Sigmoid colon (tissue), 7 donors: Measurements from ENCODE around the gene MRPS27. TPM values are rescaled to one million over a fixed set of nuclear protein-coding genes. Genes with fewer than 3 reads are reported as not detected.
A peak's percentile ranks its signal among the peaks of the same experiment; 100 is the strongest.

ENCODE experiments used
- DNase-seq: peaks from one replicate; pipeline ENCODE4 v3.0.0-alpha.2; 2019
- H3K27ac ChIP-seq, 4 donors: fragments of 200-600 bp; sonication (generic); one replicate each; pipeline ENCODE4 v1.5.1; 2016 to 2019; ENCODE audit warnings: mild to moderate bottlenecking in 1 of 4
- H3K27me3 ChIP-seq, 3 donors: fragments of 200-600 bp; sonication (generic); one replicate each; pipeline ENCODE4 v1.5.1; 2019; ENCODE audit warnings: mild to moderate bottlenecking in 1 of 3
- H3K36me3 ChIP-seq, 4 donors: fragments of 200-600 bp; sonication (generic); one replicate each; pipeline ENCODE4 v1.5.1; 2016 to 2019
- H3K4me1 ChIP-seq, 4 donors: fragments of 200-600 bp; sonication (generic); one replicate each; pipeline ENCODE4 v1.5.1; 2017 to 2019
- H3K4me3 ChIP-seq, 4 donors: fragments of 200-600 bp; sonication (generic); one replicate each; pipeline ENCODE4 v1.5.1; 2017 to 2019; ENCODE audit warnings: mild to moderate bottlenecking in 2 of 4, moderate library complexity in 1 of 4
- H3K9me3 ChIP-seq, 4 donors: fragments of 200-600 bp in 3 of 4; sonication (generic) in 3 of 4; one replicate each; pipeline versions ENCODE4 v1.5.1 to v1.6.1; 2013 to 2019
- EP300 ChIP-seq, 4 donors: sonication (generic); formaldehyde crosslinking; IDR thresholded peaks; one replicate each; pipeline ENCODE4 v1.6.1; 2017; ENCODE audit warnings: antibody characterized with exemption in 4 of 4
- POLR2A ChIP-seq, 2 donors: fragments of 450-650 bp; IDR thresholded peaks; one replicate each; pipeline ENCODE4 v1.6.1; 2016; ENCODE audit warnings: antibody characterized with exemption in 2 of 2, mild to moderate bottlenecking in 2 of 2, moderate library complexity in 2 of 2
- POLR2AphosphoS5 ChIP-seq, 4 donors: sonication (generic); formaldehyde crosslinking; IDR thresholded peaks; one replicate each; pipeline ENCODE4 v1.6.1; 2017; ENCODE audit warnings: antibody characterized with exemption in 4 of 4
- WGBS, 2 donors: extraction: QIAGEN DNeasy Blood & Tissue Kit; methylation state at CpG; one replicate each; pipeline ENCODE4 v1.1.7; 2013; 5-methylcytosine and 5-hydroxymethylcytosine counted together
- intact Hi-C: fragments of 100-400 bp; cut with DNase I; formaldehyde crosslinking; loops from one replicate; pipeline ENCODE4 v1.15.1; 2023
- polyA plus RNA-seq, 3 donors: library from polyadenylated mRNA; stranded (reverse); fragments of 200-250 nt; gene quantifications; one replicate each; pipeline ENCODE4 v1.2.3, GENCODE V29; 2013
- total RNA-seq, 4 donors: library from RNA; depleted of rRNA; stranded (reverse); fragments of >200 nt; gene quantifications; one replicate each; pipeline ENCODE4 v1.1.0, GENCODE V29; 2016
- TF ChIP-seq, protein P1 (sequence below), 4 experiments: fragments of 450-650 bp in 3 of 4; fragments of 200-600 bp in 1 of 4; IDR thresholded peaks; one replicate each; pipeline ENCODE4 v1.5.1; 2016 to 2019; ENCODE audit warnings: antibody characterized with exemption in 4 of 4, mild to moderate bottlenecking in 3 of 4, moderate library complexity in 2 of 4
- donor health status: healthy with polysubstance abuse.
- donor health status: Bipolar disorder and iron deficiency.
- donor health status: healthy.

Gene MRPS27
- total and polyA plus RNA-seq, 7 donors = 23.1 to 64.0 (median 44.8) TPM

DNA sequence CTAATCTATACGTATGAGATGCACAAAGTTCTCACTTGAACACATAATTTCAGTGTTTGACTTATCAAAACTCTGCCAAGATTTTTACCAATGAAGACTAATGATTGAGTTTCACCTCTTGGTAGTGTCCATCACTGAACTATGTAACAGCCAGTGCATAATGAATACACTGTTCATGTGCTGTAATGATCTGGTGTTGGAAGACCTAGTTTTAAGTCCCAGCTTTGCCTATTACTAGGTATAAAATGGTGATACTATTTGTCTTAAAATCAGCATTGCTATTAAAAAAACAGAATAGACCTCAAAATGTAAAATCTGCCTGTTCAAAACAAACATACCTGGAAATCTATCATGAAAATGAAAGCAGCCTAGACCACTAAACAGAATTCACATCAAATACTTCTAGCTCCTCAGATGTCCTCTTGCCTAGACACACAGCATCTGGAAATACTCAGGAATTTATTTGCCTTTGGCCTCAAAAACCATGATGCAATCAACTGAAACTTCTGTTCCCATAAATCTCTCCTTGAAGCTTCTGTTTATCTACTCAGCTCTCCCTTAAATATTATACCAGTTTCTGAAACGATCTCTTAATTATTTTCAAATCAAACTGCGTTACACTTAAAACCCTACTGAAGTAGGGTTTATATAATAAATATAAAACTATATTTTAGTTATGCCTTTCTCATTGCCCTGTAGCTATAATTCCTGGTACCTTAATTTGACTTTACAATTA, 38.1 kb downstream of the MRPS27 start:
- Histone ChIP-seq H3K4me1 (peaks cover 0 to 45% (median 40%) of the 10 kb centered on the region in 4 donors), H3K27ac (peak overlapping the region; percentile 58 to 81 (median 66)), H3K9me3 (no peaks in the 10 kb centered on the region), H3K4me3 (no peak overlapping the region), H3K36me3 (no peaks in the 10 kb centered on the region), H3K27me3 (no peaks in the 10 kb centered on the region)
- 71 to 75% methylated on average over 3 of the region's 3 CpGs for WGBS, 2 donors
- DNase-seq = no peak
- intact Hi-C loops = loop anchor here (5.0 kb wide), 1 partner anchor 35 kb away; no protein-coding TSS in a partner anchor
- no peak for TF ChIP-seq POLR2A (IDR thresholded peaks at IDR 0.05)
- TF ChIP-seq EP300 (IDR thresholded peaks at IDR 0.05) = peak in 2 of 4 donors; percentile 24 to 64
- TF ChIP-seq, protein P1, sequence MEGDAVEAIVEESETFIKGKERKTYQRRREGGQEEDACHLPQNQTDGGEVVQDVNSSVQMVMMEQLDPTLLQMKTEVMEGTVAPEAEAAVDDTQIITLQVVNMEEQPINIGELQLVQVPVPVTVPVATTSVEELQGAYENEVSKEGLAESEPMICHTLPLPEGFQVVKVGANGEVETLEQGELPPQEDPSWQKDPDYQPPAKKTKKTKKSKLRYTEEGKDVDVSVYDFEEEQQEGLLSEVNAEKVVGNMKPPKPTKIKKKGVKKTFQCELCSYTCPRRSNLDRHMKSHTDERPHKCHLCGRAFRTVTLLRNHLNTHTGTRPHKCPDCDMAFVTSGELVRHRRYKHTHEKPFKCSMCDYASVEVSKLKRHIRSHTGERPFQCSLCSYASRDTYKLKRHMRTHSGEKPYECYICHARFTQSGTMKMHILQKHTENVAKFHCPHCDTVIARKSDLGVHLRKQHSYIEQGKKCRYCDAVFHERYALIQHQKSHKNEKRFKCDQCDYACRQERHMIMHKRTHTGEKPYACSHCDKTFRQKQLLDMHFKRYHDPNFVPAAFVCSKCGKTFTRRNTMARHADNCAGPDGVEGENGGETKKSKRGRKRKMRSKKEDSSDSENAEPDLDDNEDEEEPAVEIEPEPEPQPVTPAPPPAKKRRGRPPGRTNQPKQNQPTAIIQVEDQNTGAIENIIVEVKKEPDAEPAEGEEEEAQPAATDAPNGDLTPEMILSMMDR (IDR thresholded peaks at IDR 0.05) = no peak
- peak; percentile 71 to 87 (median 81) for TF ChIP-seq POLR2AphosphoS5 (IDR thresholded peaks at IDR 0.05)

DNA sequence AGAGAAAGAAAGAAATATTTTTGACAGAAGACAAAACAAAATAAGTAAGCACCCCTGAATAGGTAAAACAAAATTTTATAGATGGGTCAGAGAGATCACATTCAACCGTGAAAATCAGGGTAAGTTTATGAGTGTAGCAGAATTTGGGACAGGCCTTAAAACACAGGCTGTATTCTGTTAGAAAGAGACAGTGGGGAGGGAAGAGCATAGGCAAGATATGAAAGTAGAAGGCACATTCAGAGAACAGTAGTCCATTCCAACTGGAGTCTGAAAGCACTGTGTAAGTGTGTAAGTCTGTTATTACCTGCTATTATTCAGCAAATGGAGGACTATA, 38.6 kb downstream of the MRPS27 start:
- intact Hi-C loops = loop anchor here (5.0 kb wide), 1 partner anchor 34 kb away; no protein-coding TSS in a partner anchor
- no peaks in the 10 kb centered on the region for H3K27me3 ChIP-seq
- no peak for DNase-seq
- H3K4me1 ChIP-seq = peaks cover 0 to 45% (median 40%) of the 10 kb centered on the region in 4 donors
- peak overlapping the region; percentile 58 to 81 (median 66) for H3K27ac ChIP-seq
- no peaks in the 10 kb centered on the region for H3K9me3 ChIP-seq
- H3K4me3 ChIP-seq = no peak overlapping the region
- WGBS, 2 donors = 80 to 86% methylated on average over 1 of the region's 1 CpG
- H3K36me3 ChIP-seq = no peaks in the 10 kb centered on the region
- TF ChIP-seq POLR2A (IDR thresholded peaks at IDR 0.05) = no peak
- no peak for TF ChIP-seq EP300 (IDR thresholded peaks at IDR 0.05)
- TF ChIP-seq, protein P1 (IDR thresholded peaks at IDR 0.05) = no peak
- TF ChIP-seq POLR2AphosphoS5 (IDR thresholded peaks at IDR 0.05) = no peak

DNA sequence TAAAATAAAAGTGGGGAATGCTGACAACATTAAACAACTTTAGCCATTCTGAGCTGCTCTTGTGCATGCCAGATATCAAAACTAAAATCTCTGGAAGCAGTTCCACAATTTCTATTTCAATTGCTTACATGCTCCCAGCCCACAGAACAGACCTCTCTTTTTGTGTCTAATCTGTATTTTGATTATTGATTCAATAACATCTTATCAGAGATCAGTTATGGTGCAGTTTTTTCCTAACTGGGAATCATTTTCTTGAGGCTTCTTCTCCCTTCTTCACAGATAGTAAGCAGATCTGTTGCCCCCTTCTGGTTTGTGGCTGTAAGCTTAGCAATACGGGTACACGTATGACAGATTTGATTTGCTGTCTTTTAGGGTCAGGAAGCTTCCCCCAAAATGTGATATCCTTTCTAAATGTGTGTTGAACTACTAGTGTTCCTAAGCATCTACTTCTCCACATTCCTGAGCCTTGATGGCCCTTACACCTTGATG, 39.4 kb downstream of the MRPS27 start:
- H3K27me3 ChIP-seq = no peaks in the 10 kb centered on the region
- intact Hi-C loops = loop anchor here (5.0 kb wide), 1 partner anchor 33 kb away; no protein-coding TSS in a partner anchor
- TF ChIP-seq POLR2A (IDR thresholded peaks at IDR 0.05) (no peak), EP300 (IDR thresholded peaks at IDR 0.05) (no peak)
- TF ChIP-seq, protein P1 (IDR thresholded peaks at IDR 0.05) = peak; percentile 28 to 56 (median 42)
- H3K4me3 ChIP-seq = no peak overlapping the region
- peaks cover 0 to 45% (median 40%) of the 10 kb centered on the region in 4 donors for H3K4me1 ChIP-seq
- DNase-seq = no peak
- no peaks in the 10 kb centered on the region for H3K9me3 ChIP-seq
- no peaks in the 10 kb centered on the region for H3K36me3 ChIP-seq
- WGBS, 2 donors = 74 to 77% methylated on average over 2 of the region's 2 CpGs
- H3K27ac ChIP-seq = peak overlapping the region; percentile 58 to 81 (median 66)

DNA sequence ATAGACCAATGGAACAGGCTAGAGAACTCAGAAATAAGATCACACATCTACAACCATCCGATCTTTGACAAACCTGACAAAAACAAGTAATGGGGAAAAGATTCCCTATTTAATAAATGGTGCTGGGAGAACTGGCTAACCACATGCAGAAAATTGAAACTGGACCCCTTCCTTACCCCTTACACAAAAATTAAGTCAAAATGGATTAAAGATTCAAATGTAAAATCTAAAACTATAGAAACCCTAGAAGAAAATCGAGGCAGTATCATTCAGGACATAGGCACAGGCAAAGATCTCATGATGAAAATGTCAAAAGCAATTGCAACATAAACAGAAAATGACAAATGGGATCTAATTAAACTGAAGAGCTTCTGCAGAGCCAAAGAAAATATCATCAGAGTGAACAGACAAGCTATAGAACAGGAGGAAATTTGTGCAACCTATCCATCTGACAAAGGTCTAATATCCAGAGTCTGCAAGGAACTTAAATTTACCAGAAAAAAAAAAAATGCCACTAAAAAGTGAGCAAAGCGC, 43.8 kb downstream of the MRPS27 start:
- intact Hi-C loops = no loop called here
- Histone ChIP-seq H3K9me3 (no peaks in the 10 kb centered on the region), H3K27ac (no peak overlapping the region), H3K4me1 (peaks cover 0 to 34% (median 24%) of the 10 kb centered on the region in 4 donors), H3K36me3 (no peaks in the 10 kb centered on the region), H3K27me3 (no peaks in the 10 kb centered on the region), H3K4me3 (no peak overlapping the region)
- no peak for DNase-seq
- 97 to 98% methylated on average over 3 of the region's 3 CpGs for WGBS, 2 donors
- TF ChIP-seq, protein P1 (IDR thresholded peaks at IDR 0.05) = no peak
- TF ChIP-seq POLR2A (IDR thresholded peaks at IDR 0.05) (no peak), POLR2AphosphoS5 (IDR thresholded peaks at IDR 0.05) (no peak), EP300 (IDR thresholded peaks at IDR 0.05) (no peak)
